ENCODE data around the gene CASZ1.
A peak's percentile ranks its signal among the peaks of the same experiment; 100 is the strongest.

Gene CASZ1

DNA sequence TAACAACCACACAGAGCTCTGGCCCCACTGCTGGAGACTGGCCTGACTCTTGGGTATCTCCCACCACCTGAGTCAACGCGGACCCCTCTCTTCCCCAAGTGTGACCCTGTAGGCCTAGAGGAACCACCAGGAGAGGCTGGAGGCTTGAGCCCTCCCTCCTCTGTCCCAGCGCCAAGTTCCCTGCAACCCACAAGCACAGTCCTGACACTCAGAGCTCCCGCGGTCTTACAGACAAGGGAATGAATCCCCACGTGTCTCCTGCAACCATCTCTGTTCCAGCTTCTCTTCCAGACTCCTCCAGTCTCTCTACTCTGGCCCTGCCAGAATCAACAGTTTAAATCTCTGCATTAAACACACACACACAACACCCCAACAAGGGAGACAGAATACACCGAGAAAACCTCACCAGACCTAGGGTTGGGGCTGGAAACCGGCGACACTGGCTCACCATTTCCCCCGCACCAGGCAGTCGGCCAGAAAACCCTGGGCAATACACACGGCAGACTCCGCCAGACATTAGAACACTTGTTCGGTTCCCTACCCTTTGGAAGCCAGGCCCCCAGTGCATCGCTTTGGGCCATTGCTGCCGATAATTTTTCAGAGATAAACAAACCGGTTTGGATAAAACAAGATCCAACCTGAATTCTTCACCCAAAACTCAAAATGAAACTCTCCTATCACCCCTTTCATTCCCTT is 21.7 kb downstream of the CASZ1 start:
- no peak for DNase-seq

DNA sequence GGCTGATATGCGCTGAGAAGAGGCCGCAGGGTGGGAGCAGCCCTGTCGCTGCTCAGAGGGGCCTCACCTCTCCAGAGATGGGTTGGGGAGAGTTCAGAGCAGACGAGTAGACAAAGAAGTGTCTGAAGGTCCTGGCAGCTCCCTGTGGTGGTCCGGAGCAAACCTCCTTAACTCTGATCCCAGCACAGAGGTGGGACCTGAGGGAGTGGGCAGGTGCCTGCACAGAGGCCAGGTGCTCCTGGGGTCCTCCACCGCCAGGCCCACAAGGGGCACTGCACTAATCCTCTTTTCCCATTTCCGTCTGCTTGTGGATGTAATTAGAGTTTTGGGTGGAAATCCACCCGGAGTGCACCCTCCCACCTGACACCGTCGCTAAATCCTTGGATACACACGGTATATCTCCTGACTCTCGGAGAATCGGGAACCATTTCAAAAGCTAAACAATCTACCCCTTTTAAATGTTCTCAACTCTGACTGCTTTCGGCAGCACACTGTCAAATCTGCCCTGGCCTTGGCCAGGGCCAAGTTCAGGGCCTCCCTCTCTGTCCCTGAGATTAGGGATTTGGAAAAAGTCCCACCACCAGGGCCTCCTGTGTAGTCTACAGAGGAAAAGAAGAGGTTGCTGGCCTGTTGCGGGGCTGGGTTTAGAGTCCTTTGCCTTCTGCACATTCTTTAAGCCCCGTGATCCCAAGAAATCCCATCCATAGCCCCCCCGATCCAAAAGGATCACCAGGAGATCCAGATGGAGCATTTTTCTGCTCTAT is 22.4 kb downstream of the CASZ1 start:
- DNase-seq = no peak

DNA sequence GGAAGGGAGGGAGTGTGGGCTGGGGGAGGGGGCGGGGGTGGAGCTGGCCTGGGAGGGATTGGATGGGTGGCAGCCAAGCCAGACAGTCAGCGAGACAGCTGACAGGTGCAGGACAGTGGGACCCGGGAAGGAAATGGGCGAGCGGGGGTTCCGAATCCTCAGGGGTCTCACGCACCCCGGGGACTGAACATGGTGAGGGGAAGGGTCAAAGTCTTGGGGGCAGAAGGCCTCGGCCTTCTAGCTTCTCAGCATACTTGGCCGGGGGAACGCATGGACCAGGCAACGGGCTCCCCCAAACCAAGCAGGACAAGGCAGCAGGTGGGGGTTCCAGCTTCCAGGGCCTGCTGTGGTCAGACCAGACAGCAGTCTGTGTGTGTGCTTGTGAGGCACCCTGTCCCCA is 23.1 kb downstream of the CASZ1 start:
- no peak for DNase-seq

GRCh38 chr1:10772711-10773110 is 23.7 kb downstream of the CASZ1 start:
- no peak for DNase-seq

GRCh38 chr1:10771789-10772188 is 24.7 kb downstream of the CASZ1 start:
- DNase-seq = no peak

DNA sequence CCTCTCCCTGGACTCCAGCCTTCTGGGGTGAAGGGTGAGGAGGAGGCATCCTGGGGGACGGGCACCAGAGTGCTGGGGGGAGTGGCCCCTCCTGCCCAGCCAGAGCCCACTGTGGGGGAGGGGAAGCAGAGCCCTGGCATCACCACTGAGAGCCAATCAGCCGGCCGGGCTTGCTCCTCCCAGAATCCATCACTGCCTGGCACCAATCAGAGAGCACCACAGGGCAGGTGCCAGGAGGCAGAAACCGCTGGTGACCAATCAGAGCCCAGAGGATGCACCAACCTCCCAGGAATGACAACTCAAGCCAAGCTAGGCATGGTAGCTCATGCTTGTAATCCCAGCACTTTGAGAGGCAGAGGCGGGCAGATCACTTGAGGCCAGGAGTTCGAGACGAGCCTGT is 27.9 kb downstream of the CASZ1 start:
- DNase-seq = no peak

- DNase-seq = no peak
Measured at GRCh38 chr1:10767282-10767681, 29.2 kb downstream of the CASZ1 start.

DNA sequence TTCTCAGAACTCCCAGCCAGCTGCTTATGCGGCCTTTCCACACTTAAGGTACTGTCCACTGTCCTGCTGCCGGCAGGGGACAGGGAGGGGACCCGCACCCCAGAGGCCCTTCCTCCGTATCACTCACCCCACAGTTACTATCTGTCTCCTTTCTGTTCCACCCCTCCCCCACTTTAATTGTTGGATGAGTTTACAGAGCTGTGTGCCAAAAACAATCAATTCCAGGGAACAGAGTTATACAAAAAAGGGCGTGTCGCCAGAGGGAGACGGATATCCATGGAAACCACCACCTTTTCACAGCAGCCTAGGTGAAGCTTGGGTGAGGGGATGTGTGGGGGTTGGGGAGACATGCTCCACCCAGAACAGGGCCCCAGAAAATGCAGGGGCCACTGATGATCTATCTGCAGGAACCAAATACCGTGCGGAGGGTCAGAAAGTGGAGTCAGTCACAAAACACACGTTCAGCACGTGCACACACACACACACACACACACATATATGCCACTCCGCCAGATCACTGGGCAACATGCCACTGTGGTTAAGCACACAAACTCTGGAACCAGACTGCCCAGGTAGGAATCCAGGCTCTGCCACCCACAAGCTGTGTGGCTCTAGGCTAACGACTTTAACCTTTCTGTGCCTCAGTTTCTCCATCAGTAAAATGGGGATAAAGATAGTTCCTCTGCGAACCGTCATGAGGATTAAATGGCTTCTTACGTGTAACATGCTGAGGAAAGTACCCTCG is 30.5 kb downstream of the CASZ1 start:
- no peak for DNase-seq

- no peak for DNase-seq
Measured at GRCh38 chr1:10765304-10765703, 31.1 kb downstream of the CASZ1 start.

DNA sequence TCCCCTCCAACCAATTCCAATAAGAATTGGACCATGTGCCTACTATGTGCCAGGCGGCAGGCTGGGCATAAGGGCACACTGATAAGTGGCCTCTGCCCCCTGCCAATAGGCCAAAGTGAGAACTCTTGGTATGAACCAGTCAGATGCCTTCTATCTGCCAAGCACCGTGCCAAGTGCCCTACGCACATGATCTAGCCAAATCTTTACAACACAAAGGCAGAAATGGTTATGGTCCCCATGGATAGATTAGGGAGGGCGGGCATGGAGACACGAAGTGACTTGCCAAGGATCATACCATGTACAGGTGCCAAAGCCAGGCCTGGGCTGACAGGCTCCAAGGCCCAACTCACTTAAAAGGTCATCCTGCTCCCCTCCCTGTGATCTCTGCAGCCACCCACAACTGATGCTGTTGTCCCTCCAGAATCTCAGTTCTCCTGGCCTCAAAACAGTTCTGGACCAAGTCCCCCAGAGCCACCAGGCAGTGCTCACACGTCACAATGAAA is 32.1 kb downstream of the CASZ1 start:
- no peak for DNase-seq

GRCh38 chr1:10762875-10763274 is 33.6 kb downstream of the CASZ1 start:
- no peak for DNase-seq

DNA sequence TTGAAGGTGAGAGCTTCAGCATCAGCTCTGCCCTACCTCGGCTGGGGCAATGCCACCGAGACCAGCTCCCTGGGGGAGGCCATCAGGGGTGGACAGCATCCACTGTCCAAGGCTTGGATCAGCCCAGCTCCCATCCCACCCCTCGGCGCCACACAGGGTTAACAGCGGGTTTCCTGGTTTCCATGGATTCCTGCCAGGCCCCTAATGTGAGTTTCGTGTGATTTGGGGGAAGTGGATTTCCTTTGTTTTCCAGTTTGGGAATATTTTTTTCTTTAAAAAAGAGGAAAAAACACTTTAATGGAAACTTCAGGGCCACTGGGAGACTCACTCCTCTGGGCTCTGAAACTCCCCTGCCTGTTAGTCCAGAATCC is 34.3 kb downstream of the CASZ1 start:
- no peak for DNase-seq

DNA sequence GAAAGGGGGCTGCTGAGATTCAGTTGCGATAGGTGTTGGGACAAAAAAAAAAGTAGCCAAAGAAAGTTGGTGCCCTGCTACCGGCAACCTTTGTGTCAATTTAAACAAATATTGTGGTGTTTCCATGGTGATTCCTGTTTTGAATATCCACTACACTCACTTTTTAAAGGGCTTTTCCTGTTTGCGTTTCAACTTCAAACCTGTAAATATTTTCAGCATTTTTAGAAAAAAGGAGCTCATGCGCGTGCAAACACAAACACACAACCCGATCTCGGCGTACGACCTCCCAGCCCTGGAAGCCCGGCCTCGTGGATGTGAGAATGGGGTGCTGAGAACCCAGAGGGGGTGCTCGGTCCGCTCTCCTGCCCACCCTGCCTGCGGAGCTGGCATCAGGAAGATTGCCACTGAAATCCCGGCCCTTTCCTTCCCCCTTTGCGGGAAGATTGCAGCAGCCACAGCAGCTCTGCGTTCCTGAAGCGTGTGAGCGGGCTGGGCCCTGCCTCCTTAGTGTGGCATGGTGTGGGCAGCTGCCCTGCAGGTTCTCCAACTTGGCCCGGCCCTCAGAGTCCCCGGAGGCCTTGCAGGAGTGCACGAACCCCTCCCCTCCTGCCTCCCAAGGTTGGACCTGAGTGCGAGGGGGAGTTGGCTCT is 34.8 kb downstream of the CASZ1 start:
- DNase-seq = no peak

DNA sequence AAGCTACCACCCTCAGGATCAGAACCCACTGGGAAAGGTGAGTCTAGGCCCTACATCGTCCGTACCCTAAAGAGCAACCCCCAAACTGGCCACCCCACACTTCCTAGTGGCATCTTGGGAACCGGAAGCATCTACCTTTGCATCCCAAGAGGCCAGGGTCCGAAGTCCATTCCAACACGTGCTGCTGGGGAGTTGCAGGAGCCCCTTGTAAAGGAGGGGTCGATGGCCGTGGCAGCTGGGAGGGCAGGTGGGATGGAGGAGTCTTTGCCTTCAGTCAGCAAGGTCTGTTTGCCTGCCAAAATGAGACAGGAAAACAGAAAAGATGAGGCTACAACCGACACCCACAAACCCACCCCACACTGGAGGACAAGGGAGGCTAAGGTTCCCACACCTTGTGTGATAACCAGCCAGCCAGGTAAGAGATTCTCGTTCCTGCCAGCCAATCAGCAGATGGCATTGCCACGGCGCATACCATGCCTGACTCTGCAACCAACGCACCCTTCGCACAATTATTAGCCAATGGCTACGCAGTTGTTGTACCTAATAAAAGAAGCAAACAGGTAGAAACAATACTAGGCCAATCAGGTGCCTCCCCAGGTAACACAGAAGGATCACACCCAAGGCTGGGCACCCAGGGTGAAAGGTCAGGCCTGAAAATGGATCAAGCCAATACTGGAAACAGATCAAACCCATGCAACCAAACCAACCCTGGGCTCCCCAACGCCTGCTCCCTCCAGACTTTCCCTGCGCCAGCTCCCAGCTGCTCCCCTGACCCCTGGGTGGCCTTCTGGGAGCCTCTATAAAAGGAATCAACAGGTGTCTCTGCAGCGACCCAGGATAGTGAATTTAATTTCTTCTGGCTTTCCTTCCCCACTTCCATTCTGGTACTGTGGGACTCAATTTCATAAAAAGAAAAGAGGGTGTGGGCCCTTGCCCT is 35.6 kb downstream of the CASZ1 start:
- no peak for DNase-seq

DNA sequence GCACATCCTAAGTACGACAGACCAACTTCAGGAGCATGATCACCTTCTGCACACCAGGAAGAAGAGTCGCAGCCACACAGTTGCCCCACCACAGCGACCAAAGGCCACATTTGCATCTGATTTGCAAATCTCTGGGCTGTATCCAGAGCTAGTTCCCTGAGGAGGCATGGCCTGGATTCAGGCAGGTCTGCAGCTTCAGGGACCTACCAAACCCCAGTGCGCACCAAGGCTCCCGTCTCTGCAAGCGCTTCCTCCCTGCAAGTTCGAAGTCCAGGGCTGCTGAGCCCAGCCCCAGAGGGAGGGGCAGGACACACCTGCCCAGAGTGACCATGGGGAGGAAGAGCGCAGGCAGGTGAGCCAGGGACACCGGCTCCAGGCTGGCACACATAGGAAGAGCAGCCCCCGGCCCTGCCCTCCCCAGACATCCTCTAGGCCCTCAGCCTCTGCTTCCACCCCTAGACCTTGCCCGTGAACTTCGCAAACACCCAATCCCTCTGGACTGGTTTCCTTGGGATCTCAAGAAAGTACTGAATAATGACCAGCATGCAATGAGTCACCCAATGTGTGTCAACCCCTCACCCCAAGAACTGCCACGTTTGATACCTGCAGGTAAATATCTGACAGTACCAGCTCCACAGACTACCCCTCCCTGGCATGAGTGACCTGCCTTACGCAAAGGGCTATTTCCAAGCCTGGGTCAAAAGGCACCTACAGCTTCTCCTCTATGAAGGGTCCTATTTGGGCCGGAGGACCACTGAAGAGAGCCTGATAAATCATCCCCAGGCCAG is 36.8 kb downstream of the CASZ1 start:
- DNase-seq = no peak

GRCh38 chr1:10756842-10757241 is 39.6 kb downstream of the CASZ1 start:
- DNase-seq = no peak

DNA sequence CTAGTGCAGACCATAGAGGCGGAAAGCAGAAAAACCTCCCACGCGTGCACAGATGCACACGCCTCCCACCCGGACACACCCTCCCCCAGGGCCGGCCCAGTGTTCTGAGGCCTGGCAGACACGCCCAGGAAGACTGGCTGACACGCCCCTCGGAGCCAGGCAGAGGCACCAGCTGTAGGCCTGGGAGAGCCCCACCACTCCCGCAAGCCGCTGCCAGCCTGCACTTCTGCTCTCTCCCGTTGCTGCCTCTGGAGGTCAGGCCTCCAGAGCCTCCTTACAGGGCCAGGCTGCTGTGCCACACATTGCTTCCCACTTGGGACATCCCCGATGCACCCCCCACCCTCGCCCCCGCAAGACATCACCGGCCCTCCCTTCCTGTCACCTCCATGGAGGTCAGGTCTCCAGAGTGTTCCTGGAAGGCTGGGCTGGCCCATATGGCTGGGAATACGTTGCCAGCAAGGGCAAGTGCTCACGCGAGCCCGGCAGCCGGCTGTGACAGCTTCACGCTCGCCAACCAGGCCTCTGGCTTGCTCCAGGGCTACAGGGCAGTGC is 40.4 kb downstream of the CASZ1 start:
- peak; percentile 68 for DNase-seq

DNA sequence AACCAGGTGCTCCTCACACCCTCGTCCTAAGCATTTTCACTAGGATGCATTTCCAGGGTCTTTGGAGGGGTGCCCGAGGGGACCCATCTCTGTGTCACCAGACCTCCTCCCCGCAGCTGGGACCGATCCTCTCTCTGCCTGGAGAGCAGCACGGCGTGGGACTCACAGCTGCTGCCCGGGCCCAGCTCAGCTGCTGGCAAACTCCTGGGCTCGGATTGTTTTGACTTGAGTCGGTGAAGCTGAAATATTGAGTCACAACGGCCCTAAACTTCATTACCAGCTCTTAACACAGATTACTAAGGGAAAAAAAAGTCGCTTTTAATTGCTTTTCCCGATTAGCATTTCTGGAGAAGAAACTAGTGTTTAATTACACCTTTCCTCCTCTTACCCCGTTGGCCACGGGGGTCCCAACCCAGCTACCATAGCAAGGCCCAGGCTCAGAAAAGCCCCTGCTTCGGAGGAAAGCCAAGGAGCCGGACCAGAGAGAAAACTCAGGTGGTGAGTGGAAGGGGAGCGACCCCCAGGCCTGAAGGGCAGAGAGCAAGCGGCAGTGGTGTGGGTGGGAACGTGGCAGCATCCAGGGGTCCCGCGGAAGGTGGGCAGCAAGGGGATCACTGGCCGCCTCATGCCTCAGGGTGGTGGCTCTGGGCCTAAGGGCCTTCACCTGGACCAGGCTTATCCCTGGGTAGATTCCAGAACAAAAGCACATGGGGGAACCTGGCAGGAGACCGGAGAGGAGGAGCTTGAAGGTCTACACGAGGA is 41.7 kb downstream of the CASZ1 start:
- DNase-seq = no peak

- no peak for DNase-seq
Measured at GRCh38 chr1:10753299-10753698, 43.1 kb downstream of the CASZ1 start.

DNA sequence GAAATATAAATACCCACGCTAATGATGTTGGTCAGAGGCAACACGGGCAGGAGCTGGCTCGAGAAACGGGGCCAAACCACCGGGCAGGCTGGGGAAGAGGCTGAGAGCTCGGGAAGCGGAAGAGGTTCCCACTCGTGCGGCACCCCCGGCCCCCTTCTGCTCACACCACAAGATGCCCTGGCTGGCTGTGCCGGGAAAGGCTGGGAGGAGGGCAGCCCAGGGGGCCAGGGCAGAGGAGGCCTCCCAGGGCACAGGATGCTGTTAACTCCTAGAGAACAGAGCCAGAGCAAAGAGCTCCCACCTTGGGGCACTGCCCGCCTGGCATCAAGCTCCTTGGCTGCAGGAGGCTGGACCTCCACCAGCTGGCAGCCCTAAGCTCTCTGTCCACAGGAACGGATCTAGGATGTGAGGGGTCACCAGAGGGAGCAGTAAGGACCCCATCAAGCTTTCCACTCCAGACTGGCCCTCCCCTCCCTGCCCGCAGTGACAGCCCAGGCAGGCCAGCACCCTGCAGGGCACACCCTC is 44.8 kb downstream of the CASZ1 start:
- no peak for DNase-seq

Measured in hematopoietic multipotent progenitor cell treated with erythropoietin and hydrocortisone succinate and interleukin-3 and kit ligand, for 8 days (in vitro differentiated cells).